AG10803 (cell line): Measurements from ENCODE around the gene DAAM2.

Source experiments
- DNase-seq: peaks from one replicate; pipeline ENCODE4 v3.0.0; 2010; ENCODE audit warnings: low read depth
- H3K4me3 ChIP-seq: 2 replicates; pipeline ENCODE4 v1.5.1; 2011; ENCODE audit warnings: mild to moderate bottlenecking, low read length, control low read depth
- TF ChIP-seq, protein P1 (sequence below): conservative IDR thresholded peaks from 2 replicates; pipeline ENCODE4 v1.5.1; 2011; ENCODE audit warnings: mild to moderate bottlenecking, low read length, control low read depth, inconsistent platforms

Gene DAAM2

GRCh38 chr6:39910744-39911143 lies 118.6 kb downstream of the DAAM2 start:
- DNase-seq: no peak
- TF ChIP-seq, protein P1, sequence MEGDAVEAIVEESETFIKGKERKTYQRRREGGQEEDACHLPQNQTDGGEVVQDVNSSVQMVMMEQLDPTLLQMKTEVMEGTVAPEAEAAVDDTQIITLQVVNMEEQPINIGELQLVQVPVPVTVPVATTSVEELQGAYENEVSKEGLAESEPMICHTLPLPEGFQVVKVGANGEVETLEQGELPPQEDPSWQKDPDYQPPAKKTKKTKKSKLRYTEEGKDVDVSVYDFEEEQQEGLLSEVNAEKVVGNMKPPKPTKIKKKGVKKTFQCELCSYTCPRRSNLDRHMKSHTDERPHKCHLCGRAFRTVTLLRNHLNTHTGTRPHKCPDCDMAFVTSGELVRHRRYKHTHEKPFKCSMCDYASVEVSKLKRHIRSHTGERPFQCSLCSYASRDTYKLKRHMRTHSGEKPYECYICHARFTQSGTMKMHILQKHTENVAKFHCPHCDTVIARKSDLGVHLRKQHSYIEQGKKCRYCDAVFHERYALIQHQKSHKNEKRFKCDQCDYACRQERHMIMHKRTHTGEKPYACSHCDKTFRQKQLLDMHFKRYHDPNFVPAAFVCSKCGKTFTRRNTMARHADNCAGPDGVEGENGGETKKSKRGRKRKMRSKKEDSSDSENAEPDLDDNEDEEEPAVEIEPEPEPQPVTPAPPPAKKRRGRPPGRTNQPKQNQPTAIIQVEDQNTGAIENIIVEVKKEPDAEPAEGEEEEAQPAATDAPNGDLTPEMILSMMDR: no peak

GRCh38 chr6:39911513-39912125 lies 119.4 kb downstream of the DAAM2 start:
- DNase-seq: no peak
- TF ChIP-seq, protein P1: no peak
- no peak overlapping the region for H3K4me3 ChIP-seq

More at GRCh38 chr6:39910744-39911143, 118.6 kb downstream of the DAAM2 start:
- no peak overlapping the region for H3K4me3 ChIP-seq

DNA sequence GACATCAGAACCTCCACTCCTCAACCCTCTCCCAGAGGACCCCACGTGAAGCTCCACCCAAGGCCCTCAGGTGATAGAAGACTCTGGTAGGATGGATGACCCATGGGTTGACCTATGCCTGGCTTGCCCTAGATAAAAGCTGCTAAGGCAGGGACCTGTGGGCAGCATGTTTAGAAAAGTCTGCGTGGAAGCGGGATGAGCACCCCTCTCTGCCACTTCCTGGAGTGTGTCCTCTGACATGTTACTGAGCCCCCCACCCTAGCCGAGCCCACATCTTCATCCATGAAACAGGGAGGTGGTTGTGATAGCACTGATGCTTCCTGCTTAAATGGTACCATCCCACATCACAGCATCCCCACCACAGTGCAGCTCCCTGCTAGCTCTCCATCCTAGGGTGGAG lies 120.3 kb downstream of the DAAM2 start:
- TF ChIP-seq, protein P1: no peak
- H3K4me3 ChIP-seq: no peak overlapping the region
- DNase-seq: no peak

DNA sequence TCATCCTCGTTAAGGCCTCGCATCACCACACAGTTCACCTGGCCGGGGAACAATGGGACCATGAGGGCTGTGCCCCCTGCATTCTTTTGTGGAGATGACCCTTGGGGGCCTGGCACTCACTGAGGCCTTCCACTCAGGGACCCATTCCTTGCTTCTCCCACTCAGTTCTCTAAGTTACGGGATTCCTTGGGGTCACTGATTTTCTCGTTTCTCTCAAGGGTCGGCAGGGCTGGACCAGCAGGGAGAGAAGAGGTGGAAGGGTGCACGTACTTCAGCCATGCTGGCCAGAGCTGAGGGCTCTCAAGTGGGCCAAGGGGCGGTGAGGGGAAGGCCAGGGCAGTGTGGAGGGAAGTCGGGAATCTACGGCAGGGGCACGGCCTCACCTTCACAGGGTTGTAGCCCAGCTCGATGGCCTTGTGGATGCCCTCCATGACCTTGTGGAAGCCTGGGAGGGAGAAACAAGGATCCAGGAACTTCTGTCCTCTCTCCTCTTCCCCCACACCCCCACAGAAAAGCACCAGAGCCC lies 121.3 kb downstream of the DAAM2 start:
- H3K4me3 ChIP-seq: no peak overlapping the region
- DNase-seq: no peak
- TF ChIP-seq, protein P1: no peak

- DNase-seq: no peak
- TF ChIP-seq, protein P1: no peak
- no peak overlapping the region for H3K4me3 ChIP-seq
These were observed 122.1 kb downstream of the DAAM2 start for GRCh38 chr6:39914239-39914638.

- DNase-seq: no peak
- TF ChIP-seq, protein P1: no peak
- H3K4me3 ChIP-seq: no peak overlapping the region
These were observed 123.7 kb downstream of the DAAM2 start for GRCh38 chr6:39915866-39916265.

- H3K4me3 ChIP-seq: no peak overlapping the region
- TF ChIP-seq, protein P1: no peak
- no peak for DNase-seq
These were observed 125.2 kb downstream of the DAAM2 start for GRCh38 chr6:39917329-39917728.
